HL-60/S4 treated with phorbol 12-myristate 13-acetate at 8.2 ng/mL for 4 days and 3 days (cell line): ENCODE data around the gene RAVER2.

Experiments
- in situ Hi-C: fragments of 300-500 bp; cut with MboI; formaldehyde crosslinking; loops from 2 replicates; pipeline ENCODE4 v1.15.0; 2022; ENCODE audit warnings: low sequenced_read_pairs

The RAVER2 gene

DNA sequence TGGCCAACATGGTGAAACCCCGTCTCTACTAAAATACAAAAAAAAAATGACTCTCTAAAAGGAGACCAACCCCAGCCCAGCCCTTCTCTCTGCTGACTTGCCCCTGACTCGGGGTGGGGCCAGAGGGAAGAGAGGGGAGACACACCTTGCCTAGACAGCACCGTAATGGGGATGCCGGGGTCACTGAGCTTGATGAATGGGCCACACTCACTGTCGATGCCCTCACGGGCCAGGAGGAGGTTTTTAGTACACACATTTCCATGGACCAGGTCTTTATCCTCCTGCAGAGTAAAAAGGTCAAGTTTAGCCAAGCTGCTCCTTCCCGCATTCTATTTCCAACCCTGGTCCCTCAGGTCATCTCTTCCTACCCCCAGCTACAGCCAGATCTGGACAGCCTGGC, 99.7 kb downstream of the RAVER2 start:
- in situ Hi-C loops, result loop anchor here (25.0 kb wide), 1 partner anchor 582 kb away; no protein-coding TSS in a partner anchor

DNA sequence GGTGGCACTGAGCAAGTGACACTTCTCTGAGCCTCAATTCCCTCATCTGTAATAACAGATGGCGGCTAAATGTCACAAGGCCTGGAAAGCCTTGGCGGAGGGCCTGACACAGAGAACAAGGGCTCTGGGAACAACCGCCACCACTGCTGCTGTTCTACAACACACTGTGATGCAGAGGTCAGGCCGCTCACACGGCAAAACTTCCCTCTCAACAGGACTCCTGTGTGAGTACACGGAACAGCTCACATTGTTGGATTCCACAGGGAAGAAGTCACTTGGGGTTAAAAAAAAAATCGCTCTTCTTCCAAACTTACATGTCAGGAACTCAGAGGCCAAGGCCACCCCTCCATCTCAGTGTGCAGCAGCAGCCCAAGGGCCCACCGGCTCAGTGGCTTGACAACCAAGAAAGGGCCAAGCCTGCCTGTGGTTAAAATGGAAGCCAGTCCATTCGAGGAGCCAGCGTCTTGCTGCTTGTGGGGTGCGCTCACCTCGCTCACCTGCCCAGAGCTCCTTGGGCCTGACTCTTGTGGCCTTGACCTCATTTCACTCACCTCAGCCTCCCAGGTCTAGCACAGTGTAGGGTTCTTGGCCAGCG, 101.1 kb downstream of the RAVER2 start:
- in situ Hi-C loops, result loop anchor here (25.0 kb wide), 1 partner anchor 584 kb away; no protein-coding TSS in a partner anchor

GRCh38 chr1:64846573-64847430, 101.9 kb downstream of the RAVER2 start:
- in situ Hi-C loops, result loop anchor here (25.0 kb wide), 1 partner anchor 585 kb away; no protein-coding TSS in a partner anchor

GRCh38 chr1:64847666-64848065, 102.8 kb downstream of the RAVER2 start:
- in situ Hi-C loops, result loop anchor here (25.0 kb wide), 1 partner anchor 585 kb away; no protein-coding TSS in a partner anchor

- in situ Hi-C loops, result loop anchor here (25.0 kb wide), 1 partner anchor 586 kb away; no protein-coding TSS in a partner anchor
Observed at GRCh38 chr1:64848136-64848535, 103.3 kb downstream of the RAVER2 start.

DNA sequence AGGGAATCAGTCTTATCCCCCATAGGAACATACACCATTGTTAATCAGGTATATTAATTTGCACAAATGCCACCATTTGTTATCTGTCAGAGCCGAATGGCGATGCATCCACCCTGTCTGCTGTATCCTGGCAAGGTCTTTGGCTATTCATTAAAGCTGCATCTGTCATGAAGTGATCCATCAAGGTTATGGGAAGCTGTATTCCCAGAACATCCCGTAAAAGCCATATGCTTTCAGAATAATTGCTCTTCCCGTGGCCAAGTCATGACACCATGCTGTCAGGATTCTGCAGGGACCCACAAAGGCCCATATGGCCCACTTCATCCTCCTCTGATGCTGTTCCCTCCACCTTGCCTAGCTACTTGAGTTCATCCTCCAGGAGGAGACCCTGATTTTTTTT, 103.9 kb downstream of the RAVER2 start:
- in situ Hi-C loops, result loop anchor here (25.0 kb wide), 1 partner anchor 587 kb away; no protein-coding TSS in a partner anchor

DNA sequence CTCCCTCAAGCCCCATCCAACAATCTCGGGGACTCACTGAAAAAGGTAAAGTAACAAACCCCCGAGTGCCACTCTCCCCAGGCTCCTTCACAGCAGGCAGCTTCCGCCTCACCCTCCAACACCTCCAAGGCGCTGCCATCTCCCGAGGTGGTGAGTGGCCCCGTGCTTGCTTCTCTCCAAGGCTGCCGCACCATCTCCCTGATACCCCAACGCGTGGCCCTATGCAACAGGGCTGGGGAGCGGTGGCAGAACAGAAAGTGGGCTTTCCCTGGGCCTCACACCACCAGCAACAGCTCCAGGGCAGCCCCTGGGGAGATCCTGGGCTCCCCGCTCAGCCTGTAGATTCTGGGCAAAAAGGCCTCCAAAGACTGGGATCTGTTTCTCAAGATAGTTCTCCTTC, 105.1 kb downstream of the RAVER2 start:
- in situ Hi-C loops, result loop anchor here (25.0 kb wide), 2 partner anchors 362 to 588 kb away; no protein-coding TSS in a partner anchor

- in situ Hi-C loops, result loop anchor here (25.0 kb wide), 1 partner anchor 361 kb away; no protein-coding TSS in a partner anchor
Observed at GRCh38 chr1:64850846-64851245, 106.0 kb downstream of the RAVER2 start.

DNA sequence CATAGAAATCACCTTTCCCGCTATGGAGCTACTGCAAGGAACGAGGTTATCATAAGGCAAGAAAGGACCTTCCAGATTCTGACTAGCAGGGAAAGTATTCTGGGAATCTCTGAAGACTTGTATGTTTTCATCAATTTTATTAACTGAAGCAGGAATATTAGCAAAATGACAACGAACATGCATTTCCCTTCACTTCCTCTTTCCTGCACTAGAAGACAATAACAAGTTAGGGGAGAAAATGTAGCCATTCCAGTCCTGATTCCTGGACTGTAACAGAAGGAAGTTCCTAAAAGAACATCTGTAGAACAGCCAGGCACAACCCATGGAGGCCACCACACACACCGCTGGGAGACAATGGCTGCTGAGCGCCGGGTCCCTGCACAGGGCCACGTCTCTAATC, 106.8 kb downstream of the RAVER2 start:
- in situ Hi-C loops, result loop anchor here (25.0 kb wide), 1 partner anchor 361 kb away; no protein-coding TSS in a partner anchor

DNA sequence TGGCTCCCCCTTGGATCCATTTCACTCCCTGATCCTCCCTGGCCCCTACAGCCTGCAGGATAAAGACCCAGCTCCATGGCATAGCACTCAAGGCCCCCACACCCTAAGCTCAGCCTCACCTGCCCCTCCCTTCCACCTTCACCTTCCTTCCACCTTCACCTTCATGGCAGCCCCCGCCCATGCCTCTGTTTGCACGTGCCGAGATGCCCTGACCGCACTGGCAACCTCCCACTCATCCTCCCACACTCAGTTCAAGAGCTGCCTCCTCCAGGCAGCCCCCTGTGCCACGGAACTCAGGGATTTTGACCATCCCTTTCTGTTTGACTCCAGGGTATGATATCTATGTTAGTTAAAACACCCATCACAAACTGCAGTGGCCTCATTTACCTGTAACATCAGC, 109.8 kb downstream of the RAVER2 start:
- in situ Hi-C loops, result loop anchor here (25.0 kb wide), 1 partner anchor 358 kb away; no protein-coding TSS in a partner anchor

- in situ Hi-C loops, result loop anchor here (25.0 kb wide), 1 partner anchor 357 kb away; no protein-coding TSS in a partner anchor
Observed at GRCh38 chr1:64855557-64855956, 110.7 kb downstream of the RAVER2 start.

GRCh38 chr1:64856553-64856952, 111.7 kb downstream of the RAVER2 start:
- in situ Hi-C loops, result loop anchor here (25.0 kb wide), 1 partner anchor 356 kb away; no protein-coding TSS in a partner anchor

GRCh38 chr1:64857347-64857746, 112.5 kb downstream of the RAVER2 start:
- in situ Hi-C loops, result loop anchor here (25.0 kb wide), 1 partner anchor 355 kb away; no protein-coding TSS in a partner anchor

DNA sequence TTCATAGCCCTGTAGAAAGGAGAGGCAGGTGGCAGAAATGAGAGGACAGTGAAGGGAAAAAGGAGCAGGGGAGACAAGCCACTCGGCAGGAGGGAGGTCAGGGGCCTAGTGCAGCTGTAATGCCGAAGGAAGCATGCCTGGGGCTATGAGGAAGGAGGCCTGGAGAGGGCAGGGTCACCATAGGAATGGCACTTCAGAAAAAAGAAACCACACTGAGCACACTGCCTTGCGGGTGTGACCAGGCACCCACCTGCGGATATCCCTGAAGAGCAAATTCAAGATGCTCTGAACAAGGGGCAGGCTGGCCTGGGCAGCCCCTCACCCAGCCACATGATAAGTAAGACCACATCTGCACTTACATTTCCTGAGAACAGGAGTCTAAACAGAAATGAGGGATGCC, 116.7 kb downstream of the RAVER2 start:
- in situ Hi-C loops, result loop anchor here (25.0 kb wide), 1 partner anchor 351 kb away; no protein-coding TSS in a partner anchor

GRCh38 chr1:64864018-64864940, 119.4 kb downstream of the RAVER2 start:
- in situ Hi-C loops, result loop anchor here (25.0 kb wide), 1 partner anchor 348 kb away; no protein-coding TSS in a partner anchor

DNA sequence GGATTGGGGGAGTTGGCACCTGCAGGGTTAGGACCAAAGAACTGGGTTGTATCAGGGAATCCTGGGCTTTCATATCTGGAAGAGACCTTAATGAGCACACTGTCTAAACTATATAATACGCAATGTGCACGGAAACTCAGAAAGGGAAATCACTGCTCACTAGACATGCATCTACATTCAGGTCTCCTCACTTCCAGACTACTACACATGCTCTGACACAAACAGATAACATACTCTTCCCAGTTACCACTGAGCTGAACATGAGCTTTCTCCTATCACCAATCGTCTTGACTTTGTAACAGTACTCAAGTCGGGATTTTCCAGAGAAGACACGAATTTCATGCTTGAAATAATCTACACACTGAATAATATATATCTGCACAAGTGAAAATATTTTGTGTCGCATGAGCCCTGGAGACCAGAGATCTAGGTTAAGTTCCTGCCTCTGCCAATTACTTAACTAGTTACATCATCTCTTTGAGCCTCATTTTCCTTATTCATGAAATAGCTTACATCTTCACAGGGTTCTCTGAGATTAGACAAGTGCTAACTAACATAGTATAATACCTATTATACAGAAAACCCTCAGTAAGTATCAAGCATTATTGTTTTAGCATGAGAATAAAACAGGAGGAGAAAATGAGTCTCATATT, 120.4 kb downstream of the RAVER2 start:
- in situ Hi-C loops, result loop anchor here (25.0 kb wide), 1 partner anchor 347 kb away; no protein-coding TSS in a partner anchor

DNA sequence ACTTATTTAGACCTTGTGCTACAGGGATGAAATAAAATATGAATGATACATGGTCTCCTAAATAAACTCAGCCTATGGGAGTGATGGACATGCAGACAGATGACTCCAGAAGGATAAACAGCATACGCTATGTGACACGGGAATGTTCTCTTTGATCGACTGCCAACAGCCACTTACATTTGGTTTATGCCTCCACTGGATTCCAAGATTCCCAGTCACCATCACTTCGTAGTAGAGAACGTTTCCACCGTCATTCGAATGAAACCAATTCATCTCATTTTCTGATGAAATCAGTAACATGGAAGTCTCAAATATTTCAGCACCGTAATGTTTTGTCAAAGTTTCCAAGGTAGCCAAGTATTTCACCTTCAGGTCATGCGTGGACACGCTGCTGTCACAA, 121.8 kb downstream of the RAVER2 start:
- in situ Hi-C loops, result loop anchor here (25.0 kb wide), 1 partner anchor 346 kb away; no protein-coding TSS in a partner anchor

DNA sequence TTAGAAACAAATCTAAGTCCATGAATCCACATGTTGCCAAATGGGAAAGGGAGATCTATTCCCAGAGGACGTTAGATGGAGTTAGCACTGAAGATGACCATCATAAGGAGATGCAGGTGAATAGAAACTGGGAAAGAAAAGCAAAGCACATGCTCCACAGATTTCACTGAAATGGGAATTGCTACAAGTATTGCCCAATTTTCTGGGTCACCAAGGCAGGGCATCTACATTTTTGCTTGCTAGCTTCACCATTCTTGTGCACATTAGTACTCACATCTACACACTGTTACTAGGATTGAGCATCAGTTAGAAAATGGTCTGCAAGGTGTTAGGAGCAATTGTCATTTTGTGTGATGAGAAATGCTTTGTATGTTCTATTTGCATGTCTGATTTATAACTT, 122.4 kb downstream of the RAVER2 start:
- in situ Hi-C loops, result loop anchor here (25.0 kb wide), 1 partner anchor 345 kb away; no protein-coding TSS in a partner anchor

- in situ Hi-C loops, result loop anchor here (25.0 kb wide), 1 partner anchor 341 kb away; no protein-coding TSS in a partner anchor
Observed at GRCh38 chr1:64871256-64871655, 126.4 kb downstream of the RAVER2 start.
